GM10847 (cell line): ENCODE measurements around the gene MUC4.

ENCODE experiments used
- POLR2A ChIP-seq: IDR thresholded peaks from 2 replicates; pipeline ENCODE4 v1.6.1; 2011; ENCODE audit not compliant: insufficient read length; ENCODE audit errors: extremely low read depth

The MUC4 gene

DNA sequence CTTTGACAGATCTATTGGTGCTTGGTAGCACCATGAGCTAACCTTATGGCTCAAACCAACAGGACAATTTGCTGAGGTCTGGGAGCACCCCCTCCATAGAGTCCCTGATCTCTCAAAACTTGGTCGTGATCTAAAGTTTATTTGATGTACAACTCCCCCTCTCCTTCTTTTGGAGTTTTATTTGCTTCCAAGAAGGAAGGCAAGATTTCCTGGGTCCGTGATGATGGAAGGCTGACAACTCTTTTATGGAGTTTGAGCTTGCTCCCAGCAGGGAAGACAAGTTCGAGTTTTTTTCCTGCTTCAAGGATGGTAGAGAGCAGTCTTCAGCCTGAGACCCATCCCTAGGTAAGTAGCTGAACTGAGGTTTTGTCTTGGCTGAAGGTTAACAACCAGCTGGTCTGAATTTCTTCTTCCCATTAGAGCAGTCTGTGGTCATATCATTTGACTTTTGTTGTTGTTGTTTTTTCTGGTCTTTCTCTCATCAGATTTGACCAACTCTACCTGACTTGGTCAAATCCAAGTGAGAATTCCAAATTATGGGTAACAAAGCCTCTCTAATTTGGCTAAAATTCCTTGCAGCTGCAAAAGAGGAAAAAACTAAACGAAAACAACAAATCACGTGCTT is 93.8 kb downstream of the MUC4 start:
- TF ChIP-seq POLR2A: no peak

DNA sequence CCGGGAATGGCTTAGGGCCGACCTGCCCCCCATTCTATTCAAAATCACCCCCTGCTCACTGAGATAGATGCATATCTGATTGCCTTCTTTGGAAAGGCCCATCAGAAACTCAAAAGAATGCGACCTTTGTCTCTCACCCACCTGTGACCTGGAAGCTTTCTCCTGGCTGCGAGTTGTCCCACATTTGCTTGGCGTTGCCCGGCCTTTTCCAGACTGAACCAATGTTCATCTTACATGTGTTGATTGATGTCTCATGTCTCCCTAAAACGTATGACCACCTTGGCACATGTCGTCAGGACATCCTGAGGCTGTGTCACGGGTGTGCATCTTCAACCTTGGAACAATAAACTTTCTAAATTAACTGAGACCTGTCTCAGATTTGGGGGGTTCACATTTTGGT is 94.3 kb downstream of the MUC4 start:
- TF ChIP-seq POLR2A: no peak

DNA sequence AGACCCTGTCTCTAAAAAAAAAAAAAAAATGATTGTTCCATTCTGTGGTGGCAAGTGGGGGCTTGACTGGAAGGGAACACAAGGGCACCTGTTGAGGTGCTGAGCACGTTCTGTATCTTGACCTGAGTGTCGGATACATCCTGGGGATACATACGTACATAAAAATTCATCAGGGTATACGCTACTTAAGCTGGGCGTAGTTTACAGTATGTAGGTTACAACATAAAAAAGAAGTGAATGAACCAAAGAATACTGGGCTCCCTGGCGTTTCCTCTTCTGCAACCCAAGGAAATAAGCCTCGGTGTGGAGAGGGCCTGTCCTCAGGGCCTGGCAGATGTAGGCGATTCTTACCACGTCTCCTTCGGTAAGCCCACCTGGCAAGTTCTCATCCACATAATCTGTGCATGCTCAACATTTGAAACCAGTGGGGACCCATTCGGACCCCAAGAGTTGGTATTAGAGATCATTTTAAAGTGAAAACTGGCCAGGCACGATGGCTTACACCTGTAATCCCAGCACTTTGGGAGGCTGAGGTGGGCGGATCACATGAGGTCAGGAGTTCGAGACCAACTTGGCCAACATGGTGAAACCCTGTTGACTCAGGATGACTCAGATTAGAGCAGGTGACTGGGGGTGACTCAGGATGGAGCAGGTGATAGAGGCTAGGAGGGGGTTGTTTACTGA is 96.0 kb downstream of the MUC4 start:
- no peak for TF ChIP-seq POLR2A

DNA sequence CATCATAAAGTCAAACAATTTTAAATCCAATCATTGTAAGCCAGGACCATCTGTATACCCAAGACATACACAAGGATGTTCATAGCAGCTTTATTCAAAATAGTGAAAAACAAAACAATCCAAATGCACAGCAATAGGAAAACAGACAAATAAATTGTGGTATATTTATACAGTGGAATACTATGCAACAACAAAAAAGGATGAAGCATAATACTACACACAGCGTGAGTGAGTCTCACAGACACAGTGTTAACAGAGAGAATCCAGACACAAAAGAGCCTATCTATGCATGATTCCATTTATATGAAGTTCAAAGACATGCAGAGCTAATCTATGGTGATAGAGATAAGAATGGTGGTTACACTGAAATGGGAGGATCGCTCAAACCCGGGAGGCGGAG is 96.6 kb downstream of the MUC4 start:
- no peak for TF ChIP-seq POLR2A

DNA sequence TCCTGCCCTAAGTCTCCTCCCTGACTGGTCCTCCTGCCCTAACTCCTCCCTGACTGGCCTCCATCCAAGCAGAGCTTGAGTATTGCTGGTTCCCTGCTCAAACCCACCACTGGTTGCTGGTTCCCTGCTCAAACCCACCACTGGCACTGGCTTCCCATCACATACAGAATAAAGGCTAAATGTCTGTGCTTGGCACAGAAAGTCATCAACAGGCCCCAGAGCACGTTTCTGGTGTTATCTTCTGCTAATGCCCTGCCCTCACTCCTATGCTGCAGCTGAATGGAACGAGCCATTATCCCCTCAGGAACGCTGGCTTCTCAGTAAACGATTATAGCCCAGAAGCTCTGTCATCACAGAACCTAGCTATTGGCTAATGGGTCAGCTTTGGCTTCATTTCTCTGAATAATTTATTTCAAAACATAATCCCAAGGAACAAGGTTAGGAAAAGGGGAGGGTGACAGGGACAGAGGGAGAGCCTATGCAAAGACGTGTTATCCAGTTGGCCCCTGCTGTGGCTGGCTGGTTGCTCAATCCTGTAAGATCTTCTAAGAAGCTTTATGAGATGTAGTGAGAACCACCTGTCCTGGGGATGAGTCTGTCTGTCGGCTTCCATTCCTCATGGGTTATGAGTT is 97.2 kb downstream of the MUC4 start:
- TF ChIP-seq POLR2A: no peak

DNA sequence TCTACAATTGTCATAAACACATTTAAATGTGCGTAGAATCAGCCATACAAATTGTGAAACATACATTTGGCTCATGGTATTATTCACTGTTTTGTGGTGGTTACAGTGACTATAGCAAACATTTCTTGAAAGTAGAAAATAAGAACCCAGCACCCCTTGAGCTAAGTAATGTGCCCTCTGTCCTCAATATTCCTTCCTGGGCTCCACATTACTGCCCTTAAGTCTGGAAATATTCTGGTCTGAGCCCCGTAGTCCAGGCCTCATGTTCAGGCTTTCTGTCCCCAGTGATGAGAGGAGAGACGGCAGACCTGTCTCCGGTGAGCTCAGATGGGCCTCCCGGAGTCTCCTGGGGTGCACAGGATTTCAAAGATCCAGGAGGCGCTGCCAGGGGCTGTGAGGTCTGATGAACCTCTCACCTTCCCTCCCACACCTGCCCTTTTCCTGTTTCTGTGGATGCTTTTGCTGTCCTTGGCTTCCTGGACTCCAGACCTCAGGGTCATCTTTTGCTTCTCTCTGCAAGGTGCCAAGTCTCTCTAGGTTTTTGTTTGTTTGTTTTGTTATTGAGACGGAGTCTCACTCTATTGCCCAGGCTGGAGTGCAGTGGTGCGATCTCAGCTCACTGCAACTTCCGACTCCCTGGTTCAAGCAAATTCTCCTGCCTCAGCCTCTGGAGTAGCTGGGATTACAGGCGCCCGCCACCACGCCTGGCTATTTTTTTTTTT is 99.8 kb downstream of the MUC4 start:
- TF ChIP-seq POLR2A: no peak

DNA sequence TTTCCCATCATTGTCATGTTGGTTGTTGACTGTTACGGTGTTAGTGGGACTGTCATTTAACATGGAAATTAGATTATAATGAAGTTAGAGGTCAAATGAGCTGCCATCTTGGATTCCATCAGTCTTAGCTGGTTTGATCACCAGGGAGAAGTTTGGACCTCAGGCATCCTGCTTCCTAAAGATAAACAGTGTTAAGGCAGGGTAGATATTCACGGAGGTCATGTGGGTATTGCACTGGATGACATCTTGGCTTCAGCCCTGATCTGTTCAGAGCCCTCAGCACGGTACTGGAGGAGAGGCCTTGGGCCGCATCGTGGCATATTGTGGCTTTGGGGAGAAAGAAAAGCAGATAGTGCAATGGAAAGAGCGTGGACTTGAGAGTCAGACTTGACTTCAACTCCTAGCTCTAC is 102.0 kb downstream of the MUC4 start:
- TF ChIP-seq POLR2A: no peak

DNA sequence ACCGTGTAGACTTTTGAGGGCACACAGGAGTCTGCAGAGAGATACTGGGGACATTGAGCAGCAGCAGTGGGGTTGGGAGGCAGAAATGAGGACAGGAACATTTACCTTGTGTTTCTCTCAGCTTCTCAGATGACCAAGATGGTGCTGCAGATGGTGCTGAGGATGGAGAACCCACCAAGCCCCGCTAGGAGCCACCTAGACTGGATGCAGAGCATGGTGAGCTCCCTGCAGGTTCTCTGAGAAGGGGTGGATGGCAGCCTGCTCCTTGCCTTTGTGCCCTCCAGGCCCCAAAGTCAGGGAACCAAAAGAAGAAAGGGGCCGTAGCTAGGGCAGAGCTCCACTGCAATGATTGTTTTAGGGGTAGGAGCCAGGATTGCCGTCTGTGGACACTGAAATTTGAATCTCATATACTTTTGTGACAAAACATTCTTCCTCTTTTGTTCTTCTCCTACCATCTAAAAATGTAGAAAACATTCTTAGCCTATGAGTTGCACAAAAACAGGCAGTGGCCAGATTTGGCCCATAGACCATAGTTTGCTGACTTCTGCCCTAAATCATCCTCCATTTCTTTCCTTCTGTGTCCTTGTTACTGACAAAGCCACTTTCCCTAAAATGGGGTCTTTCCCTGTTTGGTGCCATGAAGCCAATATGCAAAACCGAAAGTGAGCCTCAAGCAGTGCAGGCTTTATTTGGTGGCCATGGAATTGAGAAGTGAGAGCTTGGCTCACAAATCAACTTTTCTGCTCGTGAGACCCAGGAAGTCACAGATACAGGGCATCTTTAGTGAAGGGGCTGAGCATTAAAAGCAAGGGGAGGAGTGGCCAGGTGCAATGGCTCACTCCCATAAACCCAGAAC is 102.9 kb downstream of the MUC4 start:
- no peak for TF ChIP-seq POLR2A

DNA sequence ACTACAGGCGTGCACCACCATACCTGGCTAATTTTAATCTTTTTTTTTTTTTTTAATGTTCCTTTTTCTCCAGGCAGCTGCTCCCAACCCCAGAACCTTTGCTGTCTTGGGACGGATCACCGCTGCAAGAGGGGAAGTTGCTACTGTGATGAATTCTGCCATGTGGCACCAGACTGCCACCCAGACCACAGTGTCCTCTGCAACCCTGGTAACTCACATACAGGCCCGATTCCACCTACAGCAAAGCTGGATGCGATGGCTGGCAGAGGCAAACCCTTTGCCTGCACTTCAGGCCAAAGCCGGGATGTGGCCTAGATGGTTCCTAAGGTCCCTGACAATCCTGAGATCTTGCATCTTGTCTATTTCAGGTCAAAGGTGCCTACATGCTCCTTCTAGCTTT is 103.7 kb downstream of the MUC4 start:
- TF ChIP-seq POLR2A: no peak

DNA sequence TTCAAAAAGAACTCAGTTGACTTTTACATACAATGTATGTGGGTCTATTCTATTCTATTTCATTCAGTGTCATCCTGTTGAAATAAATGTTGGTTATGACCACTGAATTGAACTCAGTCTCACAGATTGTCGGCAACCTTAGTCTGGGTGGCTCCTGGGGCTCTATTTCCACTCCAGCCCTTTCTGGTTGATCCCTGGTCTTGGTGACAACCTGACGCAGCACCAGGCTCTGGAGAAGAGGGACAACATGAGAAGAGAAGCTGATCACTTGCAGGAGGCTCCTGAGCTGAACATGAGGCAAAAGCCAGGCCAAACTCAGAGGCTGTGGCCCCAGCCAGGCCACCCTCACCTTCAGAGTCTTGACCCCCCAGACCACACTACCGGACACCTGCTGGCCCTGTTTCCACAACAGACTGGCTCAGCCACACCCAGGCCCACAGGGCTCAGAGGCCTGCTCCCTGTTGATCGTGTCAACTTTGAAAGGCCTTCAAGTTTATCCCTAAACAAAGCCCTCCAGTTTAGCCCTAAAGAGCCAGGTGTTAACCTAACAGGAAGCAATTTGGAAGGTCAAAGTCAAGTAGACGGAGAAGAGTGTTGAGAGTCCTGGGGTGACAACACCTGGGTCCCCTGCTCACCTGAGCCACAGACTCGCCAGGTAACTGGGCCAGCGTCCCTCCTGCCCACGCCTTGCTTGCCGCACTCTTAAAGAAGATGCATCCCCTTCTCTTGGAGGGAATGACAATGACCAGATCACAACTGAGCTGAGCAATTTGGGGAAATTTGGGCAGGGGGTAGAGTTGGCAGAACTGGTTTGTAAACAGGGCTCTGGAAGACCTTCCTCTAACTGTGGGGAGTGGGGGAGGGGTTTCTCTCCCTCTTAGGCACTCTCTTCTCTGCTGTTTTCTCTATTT is 106.4 kb downstream of the MUC4 start:
- TF ChIP-seq POLR2A: no peak

DNA sequence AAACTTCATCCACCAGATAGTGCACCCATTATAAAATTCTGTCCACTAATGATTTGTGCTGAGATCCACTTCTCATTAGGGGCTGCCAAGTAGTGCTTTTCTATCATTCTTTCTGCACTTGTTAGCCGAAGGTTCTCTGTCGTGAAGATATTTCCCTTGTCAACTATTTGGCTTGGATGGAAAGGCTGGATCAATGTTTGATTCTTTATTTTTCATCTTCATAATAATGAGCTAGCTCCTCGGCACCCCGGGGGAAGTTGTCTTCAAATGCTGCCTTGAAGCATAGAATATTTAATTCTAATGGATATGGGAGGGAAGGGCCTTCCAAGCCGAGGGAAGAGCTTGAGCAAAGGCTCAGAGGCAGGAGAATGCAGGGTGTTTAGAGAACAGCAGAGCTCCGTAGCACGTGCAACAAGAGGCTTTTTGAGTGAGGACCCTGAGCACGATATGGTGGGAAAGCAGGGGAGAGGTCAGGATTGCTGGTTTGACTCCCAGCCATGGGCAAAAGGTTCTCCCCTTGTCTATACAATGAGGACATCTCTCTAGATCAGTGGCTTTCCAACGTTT is 107.2 kb downstream of the MUC4 start:
- TF ChIP-seq POLR2A: no peak

DNA sequence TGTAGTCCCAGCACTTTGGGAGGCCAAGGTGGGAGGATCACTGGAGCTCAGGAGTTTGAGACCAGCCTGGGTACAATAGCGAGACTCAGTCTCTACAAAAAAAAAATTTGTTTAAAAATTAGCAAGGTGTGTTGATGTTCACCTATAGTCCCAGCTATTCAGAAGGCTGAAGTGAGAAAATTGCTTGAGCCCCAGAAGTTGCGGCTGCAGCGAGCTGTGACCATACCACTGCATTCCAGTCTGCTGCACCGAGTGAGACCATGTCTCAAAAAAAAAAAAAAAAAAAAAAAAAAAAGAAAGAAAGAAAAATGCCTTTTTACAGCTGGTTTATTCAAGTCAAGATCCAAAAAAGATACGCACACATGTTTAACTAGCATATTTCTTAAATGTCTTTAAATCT is 108.0 kb downstream of the MUC4 start:
- TF ChIP-seq POLR2A: no peak

DNA sequence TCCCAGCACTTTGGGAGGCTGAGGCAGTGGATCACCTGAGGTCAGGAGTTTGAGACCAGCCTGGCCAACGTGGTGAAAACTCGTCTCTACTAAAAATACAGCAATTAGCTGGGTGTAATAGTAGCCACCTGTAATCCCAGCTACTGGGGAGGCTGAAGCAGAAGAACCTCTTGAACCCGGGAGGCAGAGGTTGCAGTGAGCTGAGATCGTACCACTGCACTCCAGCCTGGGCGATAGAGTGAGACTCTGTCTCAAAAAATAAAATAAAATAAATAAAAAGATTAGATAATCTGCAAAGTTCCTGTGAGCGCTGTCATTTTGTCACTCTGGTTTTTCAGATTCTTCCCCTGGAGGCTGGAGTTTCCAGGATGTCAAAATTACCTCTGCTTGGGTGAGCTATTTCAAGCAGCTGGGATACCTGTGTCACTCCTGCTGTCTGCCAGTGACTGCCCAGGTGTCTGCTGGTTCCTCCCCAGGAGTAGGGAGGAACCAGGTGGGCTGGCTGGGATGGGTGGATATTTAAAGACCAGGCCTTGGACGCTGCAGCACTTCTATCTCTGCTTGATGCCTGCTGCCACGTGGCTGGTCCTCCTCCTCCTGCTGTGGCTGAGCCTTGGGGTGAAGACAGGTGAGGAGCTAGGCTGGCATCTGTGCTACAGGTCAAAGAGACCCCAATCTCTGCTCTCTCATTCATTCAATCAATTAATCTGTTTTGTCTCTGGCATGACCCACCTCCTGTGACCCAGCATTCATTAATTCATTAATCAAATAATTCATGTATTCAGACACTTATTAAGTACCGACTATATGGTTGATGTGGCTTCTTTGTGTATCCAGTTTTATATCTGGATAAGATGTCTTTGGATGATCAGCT is 110.5 kb downstream of the MUC4 start:
- TF ChIP-seq POLR2A: no peak

DNA sequence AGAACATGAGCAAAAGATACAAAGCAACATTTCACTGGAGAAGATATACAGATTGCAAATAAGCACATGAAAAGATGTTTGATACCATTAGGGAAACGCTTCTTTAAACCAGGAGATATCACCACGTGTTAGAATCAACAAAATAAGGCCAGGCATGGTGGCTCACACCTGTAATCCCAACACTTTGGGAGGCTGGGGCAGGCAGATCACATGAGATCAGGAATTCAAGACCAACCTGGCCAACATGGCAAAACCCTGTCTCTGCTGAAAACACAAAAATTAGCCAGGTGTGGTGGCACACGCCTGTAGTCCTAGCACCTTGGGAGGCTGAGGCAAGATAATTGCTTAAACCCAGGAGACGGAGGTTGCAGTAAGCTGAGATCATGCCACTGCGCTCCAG is 111.4 kb downstream of the MUC4 start:
- TF ChIP-seq POLR2A: no peak
